GM18873 (cell line): ENCODE data around the gene ADGRL2.

Experiments
- ATAC-seq: cut with Tn5 transposase; IDR thresholded peaks from one replicate; pipeline ENCODE4 v1.9.1; 2021; ENCODE audit warnings: mild to moderate bottlenecking, moderate library complexity, moderate number of reproducible peaks; ENCODE audit not compliant: unreplicated experiment, low FRiP score

The ADGRL2 gene

DNA sequence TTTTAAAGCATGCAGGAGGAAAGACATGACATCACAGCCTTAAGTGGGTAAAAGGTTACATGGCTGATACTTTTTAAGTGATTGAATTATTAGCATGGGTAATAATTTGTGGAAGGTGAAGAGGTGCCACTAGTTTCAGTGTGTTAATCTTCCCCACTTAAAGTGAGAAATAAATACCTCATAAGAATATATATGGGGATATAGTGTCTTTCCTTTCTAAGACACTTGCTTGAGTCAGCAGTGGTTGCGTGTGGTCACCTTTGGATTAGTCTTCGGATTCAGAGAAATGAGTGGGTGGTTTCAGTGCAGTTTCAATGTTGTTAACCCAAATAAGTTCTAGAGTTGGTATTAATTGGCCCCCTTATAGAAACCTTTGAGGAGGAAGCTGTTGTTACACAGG is 94.1 kb downstream of the ADGRL2 start:
- no peak for ATAC-seq

DNA sequence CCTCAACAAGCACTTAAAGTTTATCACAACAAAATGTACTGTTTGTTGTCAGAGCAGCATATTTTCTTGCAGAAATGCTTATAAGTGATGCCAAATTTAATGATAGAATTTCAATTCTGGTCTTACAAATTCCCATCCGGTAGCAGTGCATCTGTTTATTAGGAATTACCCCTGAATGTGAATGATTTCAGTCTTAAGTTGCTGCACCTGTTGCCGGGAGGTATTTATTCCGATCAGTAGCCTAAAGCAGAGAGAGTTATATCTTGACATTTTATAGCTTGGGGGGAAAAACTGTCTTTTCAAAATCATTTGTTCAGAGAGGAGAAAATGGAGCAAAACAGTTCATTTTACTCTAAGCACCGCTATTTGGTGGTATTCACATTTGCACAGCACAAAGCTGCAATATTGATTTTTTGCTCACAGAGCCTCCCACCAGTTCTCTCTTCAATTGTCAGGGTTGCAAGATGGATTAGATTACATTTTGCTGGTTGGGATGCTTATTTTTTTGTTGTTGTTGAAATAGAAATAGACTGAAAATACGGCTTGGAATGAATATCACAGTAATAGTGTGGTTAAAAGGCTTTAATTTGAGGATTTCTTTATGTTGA is 98.6 kb downstream of the ADGRL2 start:
- no peak for ATAC-seq

DNA sequence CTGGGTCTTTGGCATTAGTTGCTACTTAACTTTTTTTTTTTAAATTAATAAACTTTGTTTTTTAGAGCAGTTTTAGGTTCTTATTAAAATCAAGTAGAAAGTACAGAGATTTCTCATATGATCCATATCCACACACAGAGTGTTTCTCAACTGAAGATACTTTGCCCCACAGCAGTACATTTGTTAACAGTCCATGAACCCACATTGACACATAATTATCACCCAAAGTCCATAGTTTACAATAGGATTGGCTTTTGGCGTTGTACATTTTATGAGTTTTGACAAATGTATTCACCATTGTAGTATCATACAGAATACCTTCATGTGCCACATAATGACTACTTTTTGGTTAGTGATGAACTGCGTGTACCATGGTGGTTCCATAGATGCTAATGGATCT is 106.8 kb downstream of the ADGRL2 start:
- no peak for ATAC-seq

DNA sequence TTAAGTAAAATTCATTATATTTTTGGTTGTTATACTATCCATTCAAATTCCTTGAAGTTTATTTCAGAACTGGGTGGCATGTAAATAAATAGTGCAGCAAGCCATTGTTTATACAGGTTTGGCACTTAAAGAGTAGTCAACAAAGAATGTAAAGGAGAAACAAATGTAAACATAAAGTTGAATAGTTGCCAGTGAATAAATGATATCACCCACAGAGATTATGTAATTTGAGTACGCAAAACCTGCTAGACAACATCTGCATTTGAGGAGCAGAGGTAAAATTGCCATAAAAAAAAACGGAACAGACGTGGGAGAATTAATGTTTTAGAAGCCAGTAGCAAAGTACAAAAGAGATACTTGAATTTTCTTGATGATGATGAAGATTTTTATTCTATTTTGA is 111.6 kb downstream of the ADGRL2 start:
- ATAC-seq, result no peak

DNA sequence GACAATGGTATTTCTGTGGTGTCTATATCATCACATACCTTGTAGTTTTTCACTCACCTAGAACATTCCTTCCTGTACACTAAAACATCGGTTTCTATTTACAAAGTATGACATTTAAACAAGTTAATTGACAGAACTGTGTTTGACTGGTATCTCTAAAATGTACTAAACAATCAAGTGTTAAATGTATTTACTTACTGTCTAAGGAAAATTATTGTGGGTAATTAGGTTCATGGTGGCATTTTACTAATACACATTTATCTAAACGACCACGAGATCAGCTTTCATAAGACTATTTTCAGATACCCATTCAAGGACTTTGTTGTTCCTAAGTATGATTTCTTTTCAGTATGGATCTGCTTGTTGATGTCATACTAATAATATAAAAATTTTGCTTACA is 115.2 kb downstream of the ADGRL2 start:
- no peak for ATAC-seq

DNA sequence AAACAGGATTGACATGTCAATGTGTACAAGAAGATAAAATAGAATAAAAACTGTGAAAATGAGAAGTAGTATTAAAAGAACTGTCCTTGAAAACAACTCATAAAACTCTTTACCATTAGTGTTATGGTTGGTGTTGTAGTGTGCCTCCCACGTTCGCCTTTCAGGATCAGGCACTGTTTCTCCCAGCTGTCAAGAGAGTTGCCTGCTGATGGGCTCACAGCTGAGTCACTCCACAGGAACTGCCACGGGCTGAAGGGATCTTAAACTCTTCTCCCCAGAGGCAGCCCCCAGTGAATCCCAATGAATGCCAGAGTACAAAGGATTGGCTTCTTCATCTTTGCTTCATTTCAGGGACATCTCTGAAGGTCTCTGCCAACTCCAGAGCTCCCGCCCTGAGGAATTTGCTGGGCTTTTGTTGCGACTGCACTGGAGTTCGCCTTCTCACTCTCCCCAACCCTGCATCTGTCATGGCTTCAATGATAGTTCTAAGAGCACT is 119.6 kb downstream of the ADGRL2 start:
- no peak for ATAC-seq

DNA sequence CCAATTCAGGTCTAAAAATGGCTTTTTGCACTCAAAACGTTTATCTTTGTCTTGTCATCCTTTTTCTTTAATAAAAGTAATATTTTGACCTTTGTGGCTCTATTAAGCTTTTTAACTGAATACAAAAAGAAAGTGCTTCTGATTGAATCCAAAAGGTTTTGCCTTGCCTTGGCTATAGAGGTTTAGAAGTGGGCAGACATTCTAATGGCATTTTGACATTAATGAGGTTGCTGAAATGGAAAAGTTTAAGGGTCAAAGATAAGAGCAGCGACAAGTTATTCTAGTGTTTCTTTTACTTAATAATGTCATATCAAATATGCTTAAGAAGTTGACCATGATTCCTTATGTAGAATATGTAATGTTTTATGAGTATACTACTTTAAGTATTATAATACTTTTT is 120.2 kb downstream of the ADGRL2 start:
- no peak for ATAC-seq

DNA sequence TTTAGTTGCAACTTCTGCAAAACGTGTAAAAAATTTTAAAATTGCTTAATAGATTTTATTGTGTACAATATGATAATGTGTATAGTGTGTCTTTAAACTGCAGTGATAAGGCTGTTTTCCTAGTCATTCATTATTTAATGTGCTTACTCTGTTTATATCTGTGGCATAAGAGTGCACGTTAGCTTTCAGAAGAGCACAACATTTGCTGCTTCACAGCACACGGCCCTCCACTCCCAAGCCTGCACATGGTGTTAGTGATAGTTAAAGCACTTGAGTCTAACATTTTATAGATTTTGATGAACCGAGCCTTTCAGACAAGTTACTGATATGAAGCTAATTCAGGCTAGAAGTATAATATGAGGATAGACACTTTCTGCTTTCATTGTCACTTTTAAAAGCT is 120.6 kb downstream of the ADGRL2 start:
- ATAC-seq, result no peak

DNA sequence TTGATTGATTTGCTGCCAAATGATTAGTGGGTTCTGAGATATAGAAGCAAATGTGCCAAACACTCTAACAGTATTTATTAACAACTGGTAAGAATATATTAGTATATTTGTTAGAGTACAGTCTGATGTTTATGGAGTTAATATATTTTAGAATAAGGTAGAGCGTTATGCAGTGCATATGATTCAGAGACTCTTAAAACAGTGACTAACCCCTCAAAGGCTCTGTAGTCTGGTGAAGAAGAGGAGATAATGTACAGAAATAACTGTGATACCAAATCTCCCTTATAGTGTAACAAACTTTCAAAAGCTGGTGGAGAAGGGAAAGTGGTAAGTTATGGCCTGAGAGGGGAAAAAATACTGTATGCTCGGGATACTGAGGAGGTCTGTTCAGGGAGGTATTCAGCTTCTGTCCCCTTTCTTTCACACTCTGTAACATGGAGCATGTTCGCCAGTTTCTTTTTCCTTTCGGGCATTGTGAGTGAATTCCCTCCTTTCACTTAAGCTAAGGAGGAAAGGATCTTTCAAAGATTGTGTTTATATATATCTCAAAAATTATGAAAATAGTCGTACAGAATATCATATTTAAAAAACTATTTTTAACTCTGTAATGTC is 121.2 kb downstream of the ADGRL2 start:
- ATAC-seq, result no peak

DNA sequence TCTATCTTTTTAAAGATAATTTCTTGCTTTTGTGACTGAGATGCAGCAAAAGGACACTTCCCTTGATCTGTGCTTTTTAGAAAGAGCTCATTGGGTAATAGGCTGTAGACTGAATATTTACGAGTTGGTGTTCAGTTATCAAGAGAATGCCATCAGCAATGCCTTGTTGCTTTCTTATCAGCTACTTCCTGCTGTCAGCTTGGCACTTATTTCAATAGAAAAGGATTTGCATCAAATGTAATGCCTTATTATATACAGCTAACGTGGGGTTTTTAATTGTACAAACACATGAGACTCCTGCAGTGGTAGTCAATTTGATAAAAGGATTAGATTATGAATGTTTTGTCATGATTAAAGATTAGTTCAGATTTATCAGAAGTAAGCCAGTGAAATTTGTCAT is 122.2 kb downstream of the ADGRL2 start:
- no peak for ATAC-seq

DNA sequence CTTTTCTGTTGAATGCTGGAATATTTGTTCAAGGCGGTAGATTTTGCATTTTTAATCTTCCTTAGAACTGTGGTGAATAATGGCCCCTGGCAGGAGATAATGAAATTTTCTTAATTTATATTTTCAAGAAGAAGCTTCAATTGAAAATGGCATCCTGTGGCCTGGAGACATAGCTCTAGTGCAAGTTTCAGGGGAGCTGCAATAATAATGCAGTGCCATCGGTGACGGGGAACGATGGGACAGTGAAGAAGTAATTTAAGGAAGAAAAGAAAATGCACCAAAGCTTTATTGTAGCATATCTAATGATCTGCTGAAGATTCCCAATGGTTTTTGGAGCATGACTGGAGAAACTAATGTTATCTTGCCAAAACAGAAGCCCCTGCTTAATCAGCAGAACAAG is 128.4 kb downstream of the ADGRL2 start:
- ATAC-seq, result no peak

DNA sequence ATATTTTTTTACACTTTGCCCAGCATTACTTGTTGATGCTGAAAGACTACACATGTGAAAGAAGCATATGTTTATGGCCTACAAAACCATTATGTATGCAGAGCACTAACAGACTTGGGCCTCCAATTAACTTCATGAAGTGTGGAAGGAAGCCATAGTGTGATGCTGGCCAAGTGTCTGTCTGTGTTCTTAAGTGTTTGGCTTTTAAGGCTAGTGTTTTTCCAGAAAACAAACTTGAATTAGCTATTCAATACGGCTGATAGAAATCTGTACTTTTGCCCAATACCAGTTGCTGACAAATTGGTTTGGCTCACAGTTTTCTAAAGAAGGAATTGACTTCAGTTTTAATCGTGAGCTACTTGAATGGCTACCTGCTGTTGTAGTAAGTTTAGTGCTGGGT is 136.1 kb downstream of the ADGRL2 start:
- no peak for ATAC-seq

DNA sequence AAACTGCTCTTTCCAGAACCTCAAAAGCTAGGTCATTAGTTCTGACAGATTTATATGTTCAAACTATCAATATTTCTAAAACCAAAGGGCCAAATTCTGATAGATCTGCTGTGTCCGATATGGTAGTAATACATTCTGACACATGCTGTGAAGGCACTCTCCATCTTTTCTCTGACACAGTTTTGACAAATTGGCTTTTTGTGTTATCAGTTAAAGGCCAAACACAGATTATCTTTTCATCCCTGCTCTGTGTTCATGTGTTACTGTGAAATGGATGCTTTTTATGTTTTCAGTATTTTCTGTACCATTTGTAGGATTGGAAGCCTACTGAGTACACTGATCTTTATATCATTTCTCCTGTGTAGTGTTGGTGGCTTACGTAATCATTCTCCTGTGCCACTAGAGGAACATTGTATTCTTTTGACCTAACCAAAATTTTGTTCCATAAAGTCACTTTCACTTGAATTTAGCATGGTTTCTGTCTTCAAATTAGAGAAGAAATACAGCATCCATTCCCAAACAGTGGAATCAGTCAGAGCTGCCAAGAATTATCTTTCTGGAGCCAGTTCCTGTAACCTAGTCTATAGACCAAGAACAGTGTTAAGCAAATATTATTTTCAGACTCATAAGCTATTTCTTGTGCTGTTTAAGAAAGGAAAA is 137.2 kb downstream of the ADGRL2 start:
- no peak for ATAC-seq

DNA sequence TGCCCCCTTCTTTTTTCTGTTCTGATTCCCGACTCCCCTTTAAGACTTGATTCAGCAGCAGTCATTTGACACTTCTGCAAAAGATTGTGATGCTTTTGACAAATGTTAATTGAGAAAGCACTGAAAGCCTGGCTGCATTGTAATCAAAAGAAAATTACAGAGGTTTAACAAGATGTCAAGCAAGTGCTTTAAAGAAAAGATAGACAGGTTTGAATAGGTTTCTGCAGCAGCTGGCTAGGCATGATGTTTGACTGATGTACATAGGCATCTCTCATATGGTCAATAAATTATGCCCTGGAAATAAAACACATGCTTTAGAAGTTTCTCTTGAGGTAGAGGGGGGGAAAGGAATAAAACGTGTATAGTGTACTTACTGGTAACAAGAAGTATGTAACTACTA is 147.8 kb downstream of the ADGRL2 start:
- no peak for ATAC-seq

DNA sequence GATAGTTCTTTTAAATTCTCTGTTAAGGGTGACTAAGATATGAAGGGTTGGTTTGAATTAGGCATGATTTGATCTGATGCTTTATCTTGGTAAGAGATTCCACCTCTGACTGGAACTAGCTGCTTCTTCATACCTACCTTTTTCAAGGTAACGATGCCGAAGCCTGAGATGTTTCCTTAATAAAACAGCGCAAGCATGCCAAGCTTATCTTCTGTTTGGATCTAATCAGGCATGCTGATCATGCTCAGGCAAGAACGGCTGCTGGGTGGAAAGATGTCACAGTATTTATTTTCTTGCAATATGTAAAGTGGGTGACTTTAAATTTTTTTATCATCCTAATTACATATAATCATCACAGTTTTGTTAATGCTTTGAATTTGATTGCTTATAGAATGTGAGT is 148.7 kb downstream of the ADGRL2 start:
- ATAC-seq, result no peak

DNA sequence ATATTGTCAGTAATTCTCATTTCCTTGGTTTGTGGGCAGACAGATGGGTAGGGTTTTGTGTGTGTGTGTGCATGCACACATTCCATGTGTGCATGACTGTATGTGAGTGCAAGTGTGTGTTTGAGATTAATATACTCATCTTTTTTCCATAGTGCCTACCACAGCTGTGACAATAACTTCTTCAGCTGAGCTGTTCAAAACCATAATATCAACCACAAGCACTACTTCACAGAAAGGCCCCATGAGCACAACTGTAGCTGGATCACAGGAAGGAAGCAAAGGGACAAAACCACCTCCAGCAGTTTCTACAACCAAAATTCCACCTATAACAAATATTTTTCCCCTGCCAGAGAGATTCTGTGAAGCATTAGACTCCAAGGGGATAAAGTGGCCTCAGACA is 149.3 kb downstream of the ADGRL2 start:
- no peak for ATAC-seq

DNA sequence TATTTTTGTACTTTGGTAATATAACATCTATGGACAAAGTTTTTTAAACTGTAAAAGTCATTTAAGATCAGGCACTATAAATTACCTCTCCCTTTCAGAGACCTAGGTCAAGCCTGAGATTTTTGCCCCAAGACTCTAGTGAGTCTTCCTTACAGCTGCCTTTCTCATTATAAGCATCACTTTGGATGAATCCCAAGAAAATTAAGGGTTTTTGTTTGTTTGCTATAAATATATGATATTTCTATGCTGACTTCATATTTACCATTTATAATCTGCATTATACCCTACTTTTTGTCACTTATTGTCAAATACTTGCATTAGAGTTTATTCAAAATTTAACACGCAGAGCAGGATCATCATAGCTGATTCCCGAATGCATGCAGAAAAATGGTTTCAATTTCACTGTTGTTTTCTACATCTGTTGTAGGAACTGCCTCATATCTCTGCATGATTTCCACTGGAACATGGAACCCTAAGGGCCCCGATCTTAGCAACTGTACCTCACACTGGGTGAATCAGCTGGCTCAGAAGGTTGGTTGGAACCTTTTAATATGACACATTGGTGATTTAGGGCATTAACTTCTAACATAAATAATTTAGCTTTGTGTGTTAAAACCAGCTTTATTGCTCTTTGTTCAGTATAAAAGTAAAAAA is 150.0 kb downstream of the ADGRL2 start:
- no peak for ATAC-seq

DNA sequence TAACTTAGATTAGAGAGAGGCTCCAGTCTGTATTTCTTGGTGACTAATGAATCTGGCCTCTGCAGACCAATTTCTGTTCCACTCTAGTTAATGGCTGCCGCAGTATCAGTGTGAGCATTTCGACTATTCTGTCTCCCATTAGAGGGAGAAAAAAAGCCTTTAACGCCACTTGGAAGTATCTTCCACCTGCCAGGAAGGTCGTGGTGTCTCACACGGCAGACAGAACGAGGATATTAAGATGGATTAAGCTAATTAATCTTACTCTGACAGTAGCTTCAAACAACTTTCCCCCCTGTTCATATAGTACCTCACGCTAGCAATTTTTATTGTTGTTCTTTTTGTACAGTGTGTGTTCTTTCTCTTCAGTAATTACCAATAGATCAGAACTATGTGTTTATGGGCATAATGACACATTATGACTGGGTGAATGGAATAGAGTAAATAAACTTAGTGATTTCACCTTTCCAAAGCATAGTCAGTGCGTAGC is 153.8 kb downstream of the ADGRL2 start:
- ATAC-seq, result no peak

DNA sequence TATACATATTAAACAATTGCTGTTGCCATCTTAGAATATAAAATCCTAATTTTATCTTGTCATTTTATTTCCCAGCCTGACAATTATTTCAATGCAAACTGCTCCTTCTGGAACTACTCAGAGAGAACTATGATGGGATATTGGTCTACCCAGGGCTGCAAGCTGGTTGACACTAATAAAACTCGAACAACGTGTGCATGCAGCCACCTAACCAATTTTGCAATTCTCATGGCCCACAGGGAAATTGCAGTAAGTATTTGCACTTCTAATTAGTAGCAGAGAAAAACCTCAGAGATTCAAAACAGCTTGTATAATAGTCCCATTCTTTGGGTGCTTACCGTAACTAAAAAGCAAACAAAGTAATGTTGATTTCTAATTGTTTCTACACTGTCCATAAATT is 167.2 kb downstream of the ADGRL2 start:
- no peak for ATAC-seq

DNA sequence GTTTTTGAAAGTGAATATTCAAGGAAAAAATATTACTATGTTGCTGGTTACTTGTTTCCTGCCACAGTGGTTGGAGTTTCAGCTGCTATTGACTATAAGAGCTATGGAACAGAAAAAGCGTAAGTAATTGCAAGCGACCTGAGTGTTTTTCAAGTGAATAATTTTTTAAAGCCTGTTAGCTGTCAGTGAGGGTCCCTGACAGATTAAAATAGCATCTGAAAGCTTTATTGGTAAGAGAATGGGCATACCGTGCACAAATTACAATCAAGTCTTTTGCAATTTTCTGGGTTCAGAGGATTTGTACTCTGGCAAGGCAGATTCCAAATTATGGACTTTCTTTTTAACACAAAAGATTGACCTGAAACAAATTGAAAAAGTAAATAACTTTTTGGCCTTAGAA is 169.7 kb downstream of the ADGRL2 start:
- no peak for ATAC-seq

DNA sequence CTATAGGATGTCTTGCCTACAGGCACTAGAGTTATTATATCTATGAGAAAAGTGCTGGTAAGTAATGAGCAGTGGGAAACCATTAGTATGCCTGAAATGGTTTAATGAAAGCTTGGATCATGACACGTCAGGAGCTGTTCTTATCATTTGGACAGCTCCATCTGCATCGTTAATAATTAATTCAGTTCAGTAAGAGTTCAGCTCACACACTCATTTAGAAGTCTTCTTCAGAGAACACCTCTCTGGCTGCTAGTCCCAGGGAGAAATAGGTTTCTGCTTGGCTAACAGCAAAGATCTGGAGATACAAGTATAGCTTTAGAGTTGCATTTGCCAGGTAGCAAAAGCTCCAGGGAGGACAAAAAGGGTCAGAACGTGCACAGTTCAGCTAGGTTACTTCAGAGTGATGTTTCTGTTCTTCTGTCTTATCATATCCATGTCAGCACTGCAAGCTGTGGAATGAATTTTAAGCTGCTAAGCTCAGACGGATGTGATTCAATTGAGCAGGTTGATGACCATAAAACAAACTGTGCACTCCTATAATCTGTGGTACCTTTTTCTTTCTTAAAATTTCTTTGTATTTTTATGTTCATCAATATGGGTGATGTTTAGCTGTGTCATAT is 173.6 kb downstream of the ADGRL2 start:
- no peak for ATAC-seq
